Right renal cortex interstitium (tissue), 3 donors: ENCODE measurements around the gene TMEM205. TPM values are rescaled to one million over a fixed set of nuclear protein-coding genes. Genes with fewer than 3 reads are reported as not detected.

Source experiments
- DNase-seq, 3 donors: peaks; one replicate each; pipeline ENCODE4 v3.0.0-alpha.2; 2013; ENCODE audit warnings: low read depth in 3 of 3, low spot score in 2 of 3
- polyA plus RNA-seq, 3 donors: library from polyadenylated mRNA; unstranded; fragments of 120-200 nt; gene quantifications; one replicate each; pipeline ENCODE4 v1.2.1, GENCODE V29; 2013; ENCODE audit not compliant: insufficient read length in 3 of 3

Gene TMEM205
- polyA plus RNA-seq, 3 donors, result 126 to 159 (median 135) TPM

GRCh38 chr19:11304936-11305335 is 41.1 kb downstream of the TMEM205 start:
- DNase-seq, result no peak

GRCh38 chr19:11300811-11301120 is 45.3 kb downstream of the TMEM205 start:
- DNase-seq, result no peak

- no peak for DNase-seq
Observed at GRCh38 chr19:11299946-11300810, 45.9 kb downstream of the TMEM205 start.

- no peak for DNase-seq
Observed at GRCh38 chr19:11296264-11296663, 49.8 kb downstream of the TMEM205 start.

GRCh38 chr19:11295665-11296245 is 50.3 kb downstream of the TMEM205 start, which contains the start of gene TSPAN16:
TSS of gene TSPAN16 (plus strand) at chr19:11296160. CDS start at chr19:11296298, 138 bp downstream.
- DNase-seq, result no peak

GRCh38 chr19:11295180-11295579 is 50.9 kb downstream of the TMEM205 start:
- DNase-seq, result no peak

- DNase-seq, result peak; percentile 72 to 82 (median 75)
Observed at GRCh38 chr19:11293433-11294389, 52.4 kb downstream of the TMEM205 start.

Other genes with a start within 250 kb of the TMEM205 start
- gene SPC24, start 190.5 kb downstream of the TMEM205 start, polyA plus RNA-seq, result 10 to 100 TPM; 12.8 to 17.1 (median 14.6) TPM
- gene KANK2, start 148.7 kb downstream of the TMEM205 start, polyA plus RNA-seq, result 100 to 1,000 TPM; 114 to 117 (median 116) TPM
- gene ANGPTL8, start 106.6 kb downstream of the TMEM205 start, polyA plus RNA-seq, result under 1 TPM in 2 of 3 donors, not detected in 1; 0.28 to 0.42 TPM
- 10 to 100 TPM; 34.4 to 37.8 (median 34.7) TPM for gene DOCK6, start 83.7 kb downstream of the TMEM205 start, polyA plus RNA-seq
- not detected for gene TSPAN16, start 50.1 kb downstream of the TMEM205 start, polyA plus RNA-seq
- gene RAB3D, start 6.6 kb downstream of the TMEM205 start, polyA plus RNA-seq, result 10 to 100 TPM; 14.4 to 19.2 (median 17.4) TPM
- 10 to 100 TPM; 21.5 to 23.3 (median 21.8) TPM for gene CCDC159, start 251 bp upstream of the TMEM205 start, polyA plus RNA-seq
- gene PLPPR2, start 9.2 kb upstream of the TMEM205 start, polyA plus RNA-seq, result 10 to 100 TPM in 2 of 3 donors, 1 to 10 TPM in 1; 9.2 to 11.3 (median 10.0) TPM
- gene SWSAP1, start 28.4 kb upstream of the TMEM205 start, polyA plus RNA-seq, result 1 to 10 TPM; 3.0 to 3.2 (median 3.1) TPM
- 10 to 100 TPM; 15.0 to 17.2 (median 15.7) TPM for gene EPOR, start 38.0 kb upstream of the TMEM205 start, polyA plus RNA-seq
- 10 to 100 TPM; 47.6 to 64.8 (median 55.5) TPM for gene RGL3, start 73.0 kb upstream of the TMEM205 start, polyA plus RNA-seq
- gene ODAD3, start 88.9 kb upstream of the TMEM205 start, polyA plus RNA-seq, result 1 to 10 TPM; 1.5 to 1.6 (median 1.5) TPM
- gene PRKCSH, start 89.4 kb upstream of the TMEM205 start, polyA plus RNA-seq, result 100 to 1,000 TPM; 299 to 323 (median 323) TPM
- gene ELAVL3, start 134.8 kb upstream of the TMEM205 start, polyA plus RNA-seq, result under 1 TPM; 0.04 to 0.35 (median 0.04) TPM
- 1 to 10 TPM; 9.0 to 9.9 (median 9.4) TPM for gene ZNF653, start 159.6 kb upstream of the TMEM205 start, polyA plus RNA-seq
- 10 to 100 TPM; 36.5 to 40.4 (median 38.8) TPM for gene ECSIT, start 182.9 kb upstream of the TMEM205 start, polyA plus RNA-seq
- gene CNN1, start 192.6 kb upstream of the TMEM205 start, polyA plus RNA-seq, result 1 to 10 TPM; 2.2 to 3.0 (median 2.2) TPM
- 10 to 100 TPM; 43.5 to 48.5 (median 44.9) TPM for gene ELOF1, start 213.0 kb upstream of the TMEM205 start, polyA plus RNA-seq
- 10 to 100 TPM; 12.6 to 17.2 (median 15.5) TPM for gene ACP5, start 231.4 kb upstream of the TMEM205 start, polyA plus RNA-seq